Activated CD4-positive, alpha-beta T cell treated with anti-CD3 and anti-CD28 coated beads for 24 hours (primary cell): ENCODE data around the gene CATSPER4.

ENCODE experiments used
- DNase-seq, 2 donors: peaks; one replicate each; pipeline ENCODE4 v3.0.0-alpha.2; 2020; ENCODE audit warnings: low read depth in 2 of 2

Gene CATSPER4

GRCh38 chr1:26190373-26190987, at the start of gene CATSPER4:
CATSPER4 (plus strand) TSS chr1:26190602; CDS start chr1:26190628, 26 bp downstream.
- no peak for DNase-seq

- no peak for DNase-seq
Measured at GRCh38 chr1:26142159-26142558, 48.2 kb upstream of the CATSPER4 start.

- peak; percentile 58 to 67 for DNase-seq
Measured at GRCh38 chr1:26145041-26145959, 45.1 kb upstream of the CATSPER4 start.

GRCh38 chr1:26145960-26146294, 44.5 kb upstream of the CATSPER4 start:
- no peak for DNase-seq

- DNase-seq = no peak
Measured at GRCh38 chr1:26148887-26149286, 41.5 kb upstream of the CATSPER4 start.

- no peak for DNase-seq
Measured at GRCh38 chr1:26153966-26154532, 36.4 kb upstream of the CATSPER4 start.

- DNase-seq = no peak
Measured at GRCh38 chr1:26154750-26155149, 35.7 kb upstream of the CATSPER4 start.

- no peak for DNase-seq
Measured at GRCh38 chr1:26155370-26156284, 34.8 kb upstream of the CATSPER4 start.

- no peak for DNase-seq
Measured at GRCh38 chr1:26156285-26157038, 33.9 kb upstream of the CATSPER4 start.

- DNase-seq = no peak
Measured at GRCh38 chr1:26158271-26158907, 32.0 kb upstream of the CATSPER4 start.

- DNase-seq = no peak
Measured at GRCh38 chr1:26158908-26159742, 31.3 kb upstream of the CATSPER4 start, which contains the start of gene FAM110D. FAM110D (plus strand) TSS chr1:26159079; CDS start chr1:26161292, 2,213 bp downstream.

- no peak for DNase-seq
Measured at GRCh38 chr1:26159743-26160039, 30.7 kb upstream of the CATSPER4 start.

GRCh38 chr1:26160527-26161414, 29.6 kb upstream of the CATSPER4 start:
- DNase-seq = no peak

GRCh38 chr1:26161415-26162219, 28.8 kb upstream of the CATSPER4 start:
- peak in 1 of 2 donors; percentile 32 for DNase-seq

GRCh38 chr1:26162220-26162709, 28.1 kb upstream of the CATSPER4 start:
- no peak for DNase-seq

GRCh38 chr1:26163684-26164035, 26.7 kb upstream of the CATSPER4 start:
- DNase-seq = no peak

- DNase-seq = peak; percentile 36 to 40
Measured at GRCh38 chr1:26164036-26164860, 26.2 kb upstream of the CATSPER4 start.
